HEK293T (cell line): ENCODE data around the gene COL5A1.

Source experiments
- BHLHE40 ChIP-seq: fragments of 450-650 bp; IDR thresholded peaks from 2 replicates; pipeline ENCODE4 v1.6.1; 2016; ENCODE audit warnings: mild to moderate bottlenecking, moderate library complexity, borderline replicate concordance
- CTBP1 ChIP-seq: fragments of 450-650 bp; IDR thresholded peaks from 2 replicates; pipeline ENCODE4 v1.6.1; 2016; ENCODE audit warnings: borderline replicate concordance
- ELF4 ChIP-seq: fragments of 450-650 bp; IDR thresholded peaks from 2 replicates; pipeline ENCODE4 v1.6.1; 2017; ENCODE audit warnings: antibody characterized with exemption
- FOXA1 ChIP-seq: fragments of 450-650 bp; IDR thresholded peaks from 2 replicates; pipeline ENCODE4 v1.6.1; 2016; ENCODE audit warnings: mild to moderate bottlenecking
- FOXK2 ChIP-seq: fragments of 450-650 bp; IDR thresholded peaks from 2 replicates; pipeline ENCODE4 v1.6.1; 2016; ENCODE audit warnings: mild to moderate bottlenecking
- FOXM1 ChIP-seq: fragments of 450-650 bp; IDR thresholded peaks from 2 replicates; pipeline ENCODE4 v1.6.1; 2017; ENCODE audit warnings: mild to moderate bottlenecking, borderline replicate concordance
- NFRKB ChIP-seq: fragments of 450-650 bp; IDR thresholded peaks from 2 replicates; pipeline ENCODE4 v1.6.1; 2016; ENCODE audit warnings: mild to moderate bottlenecking, moderate library complexity
- SP1 ChIP-seq: fragments of 450-650 bp; IDR thresholded peaks from 2 replicates; pipeline ENCODE4 v1.6.1; 2017
- SUZ12 ChIP-seq: fragments of 450-650 bp; IDR thresholded peaks from 2 replicates; pipeline ENCODE4 v1.6.1; 2016; ENCODE audit warnings: mild to moderate bottlenecking
- TARDBP ChIP-seq: fragments of 450-650 bp; IDR thresholded peaks from 2 replicates; pipeline ENCODE4 v1.6.1; 2016

DNA sequence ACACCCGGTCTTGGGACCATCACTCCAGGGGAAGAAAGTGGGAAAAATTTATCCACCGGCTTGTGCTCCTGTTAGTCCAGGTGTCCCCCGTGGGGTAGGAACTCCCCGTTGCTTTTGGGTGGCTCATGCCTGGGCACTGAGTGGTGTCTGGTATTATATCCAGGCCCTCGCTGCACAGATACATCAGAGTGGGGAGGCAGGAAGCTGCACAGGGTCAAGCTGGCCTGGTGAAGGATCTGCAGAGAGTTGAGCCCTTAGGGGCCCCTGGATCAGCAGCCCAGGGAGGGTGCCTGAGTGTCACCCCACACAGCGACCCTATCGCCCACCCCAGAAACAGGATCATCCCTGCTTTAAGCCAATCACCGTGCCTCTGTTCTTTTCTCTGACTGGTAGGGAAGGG, 24.4 kb upstream of the COL5A1 start:
- TF ChIP-seq SUZ12 (no peak), CTBP1 (no peak), FOXM1 (no peak), BHLHE40 (no peak), ELF4 (no peak), FOXK2 (no peak), SP1 (no peak), NFRKB (no peak), FOXA1 (no peak), TARDBP (no peak)
